Activated CD8-positive, alpha-beta memory T cell treated with anti-CD3 and anti-CD28 coated beads, Interleukin-2, amount 10 ng/mL, durations not matched to agents 7 days and 5 days (primary cell): ENCODE data around the gene LRFN4. TPM values are rescaled to one million over a fixed set of nuclear protein-coding genes. Genes with fewer than 3 reads are reported as not detected.
A peak's percentile ranks its signal among the peaks of the same experiment; 100 is the strongest.

ENCODE experiments used
- ATAC-seq: fragments of 150-1000 bp; cut with Tn5 transposase; one replicate; pipeline ENCODE4 v1.10.0; 2021; ENCODE audit warnings: moderate library complexity
- CTCF ChIA-PET: fragments of 350-600 bp; sonication (Branson Sonifier 250); formaldehyde crosslinking; loops from one replicate; lab custom pipeline; 2021; ENCODE audit warnings: antibody characterized with exemption; lab: Charles Lee
- DNase-seq: peaks from one replicate; pipeline ENCODE4 v3.0.0-alpha.2; 2020
- H3K27ac Mint-ChIP-seq: one replicate; pipeline ENCODE4 v1.8.0; 2021; ENCODE audit warnings: mild to moderate bottlenecking, mixed read lengths
- H3K27me3 Mint-ChIP-seq: one replicate; pipeline ENCODE4 v1.8.0; 2021; ENCODE audit warnings: mixed read lengths
- H3K36me3 Mint-ChIP-seq: one replicate; pipeline ENCODE4 v1.8.0; 2021; ENCODE audit warnings: mild to moderate bottlenecking, mixed read lengths
- H3K4me1 Mint-ChIP-seq: one replicate; pipeline ENCODE4 v1.8.0; 2021; ENCODE audit warnings: mixed read lengths
- H3K4me3 Mint-ChIP-seq: one replicate; pipeline ENCODE4 v1.8.0; 2021; ENCODE audit warnings: mild to moderate bottlenecking, moderate library complexity, mixed read lengths
- H3K9me3 Mint-ChIP-seq: one replicate; pipeline ENCODE4 v1.8.0; 2022; ENCODE audit warnings: low read depth, mixed read lengths
- total RNA-seq, 2 experiments: library from RNA; stranded (reverse); gene quantifications; one replicate each; pipeline ENCODE4 v1.2.3, GENCODE V29; 2021

Gene LRFN4
- total RNA-seq, 2 experiments from 2014 or later = 29.0 to 29.8 TPM

GRCh38 chr11:66855574-66856495 is 1.0 kb upstream of the LRFN4 start:
- ATAC-seq = peak; percentile 89
- CTCF ChIA-PET = interaction anchor here (0.6 to 2.9 kb wide), 7 partner anchors 10 to 178 kb away, joined by 3 to 9 read pairs (median 3); partner anchors contain the start of genes RBM4B and RCE1
- Mint-ChIP-seq H3K27me3 (no peaks in the 10 kb centered on the region), H3K9me3 (no peaks in the 10 kb centered on the region), H3K4me1 (peaks cover 18% of the 10 kb centered on the region), H3K4me3 (peak overlapping the region; percentile 82), H3K27ac (peak overlapping the region; percentile 82), H3K36me3 (no peaks in the 10 kb centered on the region)
- peak; percentile 94 for DNase-seq

DNA sequence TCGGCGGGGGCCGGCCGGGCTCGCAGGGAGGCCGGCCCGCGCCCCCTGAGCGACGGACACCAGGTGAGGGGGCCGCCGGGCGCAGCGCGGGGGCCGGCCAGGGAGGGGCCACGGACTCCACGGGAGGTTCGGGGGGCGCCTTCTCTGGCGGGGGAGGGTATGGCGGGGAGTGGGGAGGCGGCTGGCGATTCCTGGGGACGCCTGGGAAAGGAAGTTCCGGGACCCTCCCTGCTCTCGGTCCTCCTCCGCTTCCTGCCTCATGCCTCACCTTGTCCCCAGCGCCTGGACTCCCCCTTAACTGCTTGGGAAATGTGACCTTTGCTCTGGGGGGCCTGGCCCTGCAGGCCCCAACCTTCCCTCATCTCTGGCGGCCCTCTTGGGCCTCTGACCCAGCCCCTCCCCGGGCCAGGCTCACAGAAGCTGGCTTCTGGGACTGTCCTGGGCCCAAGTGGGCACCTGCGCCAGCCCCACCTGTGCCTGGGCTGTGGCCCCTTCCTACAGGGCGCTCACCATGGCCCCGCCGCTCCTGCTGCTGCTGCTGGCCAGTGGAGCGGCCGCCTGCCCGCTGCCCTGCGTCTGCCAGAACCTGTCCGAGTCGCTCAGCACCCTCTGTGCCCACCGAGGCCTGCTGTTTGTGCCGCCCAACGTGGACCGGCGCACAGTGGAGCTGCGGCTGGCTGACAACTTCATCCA is 516 bp downstream of the LRFN4 start:
- H3K27me3 Mint-ChIP-seq = no peaks in the 10 kb centered on the region
- no peaks in the 10 kb centered on the region for H3K9me3 Mint-ChIP-seq
- DNase-seq (no peak), ATAC-seq (no peak)
- peak overlapping the region; percentile 83 for H3K27ac Mint-ChIP-seq
- peak overlapping the region; percentile 75 for H3K4me3 Mint-ChIP-seq
- H3K4me1 Mint-ChIP-seq = peaks cover 10% of the 10 kb centered on the region
- H3K36me3 Mint-ChIP-seq = no peaks in the 10 kb centered on the region
- CTCF ChIA-PET = no interaction called here

GRCh38 chr11:66857927-66858185 is 992 bp downstream of the LRFN4 start:
- Mint-ChIP-seq H3K27ac (no peak overlapping the region), H3K4me1 (peaks cover 10% of the 10 kb centered on the region), H3K27me3 (no peaks in the 10 kb centered on the region), H3K9me3 (no peaks in the 10 kb centered on the region), H3K36me3 (no peaks in the 10 kb centered on the region), H3K4me3 (peak overlapping the region; percentile 75)
- CTCF ChIA-PET = no interaction called here
- no peak for DNase-seq
- no peak for ATAC-seq

DNA sequence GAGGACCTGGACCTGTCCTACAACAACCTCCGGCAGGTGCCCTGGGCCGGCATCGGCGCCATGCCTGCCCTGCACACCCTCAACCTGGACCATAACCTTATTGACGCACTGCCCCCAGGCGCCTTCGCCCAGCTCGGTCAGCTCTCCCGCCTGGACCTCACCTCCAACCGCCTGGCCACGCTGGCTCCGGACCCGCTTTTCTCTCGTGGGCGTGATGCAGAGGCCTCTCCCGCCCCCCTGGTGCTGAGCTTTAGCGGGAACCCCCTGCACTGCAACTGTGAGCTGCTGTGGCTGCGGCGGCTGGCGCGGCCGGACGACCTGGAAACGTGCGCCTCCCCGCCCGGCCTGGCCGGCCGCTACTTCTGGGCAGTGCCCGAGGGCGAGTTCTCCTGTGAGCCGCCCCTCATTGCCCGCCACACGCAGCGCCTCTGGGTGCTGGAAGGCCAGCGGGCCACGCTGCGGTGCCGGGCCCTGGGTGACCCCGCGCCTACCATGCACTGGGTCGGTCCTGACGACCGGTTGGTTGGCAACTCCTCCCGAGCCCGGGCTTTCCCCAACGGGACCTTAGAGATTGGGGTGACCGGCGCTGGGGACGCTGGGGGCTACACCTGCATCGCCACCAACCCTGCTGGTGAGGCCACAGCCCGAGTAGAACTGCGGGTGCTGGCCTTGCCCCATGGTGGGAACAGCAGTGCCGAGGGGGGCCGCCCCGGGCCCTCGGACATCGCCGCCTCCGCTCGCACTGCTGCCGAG is 1.5 kb downstream of the LRFN4 start:
- Mint-ChIP-seq H3K9me3 (no peaks in the 10 kb centered on the region), H3K27ac (no peak overlapping the region), H3K4me3 (peak overlapping the region; percentile 75), H3K4me1 (peaks cover 10% of the 10 kb centered on the region), H3K27me3 (no peaks in the 10 kb centered on the region), H3K36me3 (no peaks in the 10 kb centered on the region)
- DNase-seq = no peak
- CTCF ChIA-PET = no interaction called here
- ATAC-seq = no peak

GRCh38 chr11:66858939-66859685 is 2.2 kb downstream of the LRFN4 start:
- CTCF ChIA-PET = interaction anchor here (1.3 kb wide), 1 partner anchor 11 kb away, joined by 3 read pairs; no protein-coding TSS in a partner anchor
- H3K9me3 Mint-ChIP-seq = no peaks in the 10 kb centered on the region
- peaks cover 10% of the 10 kb centered on the region for H3K4me1 Mint-ChIP-seq
- no peaks in the 10 kb centered on the region for H3K36me3 Mint-ChIP-seq
- H3K4me3 Mint-ChIP-seq = no peak overlapping the region
- DNase-seq (no peak), ATAC-seq (no peak)
- H3K27ac Mint-ChIP-seq = no peak overlapping the region
- no peaks in the 10 kb centered on the region for H3K27me3 Mint-ChIP-seq

DNA sequence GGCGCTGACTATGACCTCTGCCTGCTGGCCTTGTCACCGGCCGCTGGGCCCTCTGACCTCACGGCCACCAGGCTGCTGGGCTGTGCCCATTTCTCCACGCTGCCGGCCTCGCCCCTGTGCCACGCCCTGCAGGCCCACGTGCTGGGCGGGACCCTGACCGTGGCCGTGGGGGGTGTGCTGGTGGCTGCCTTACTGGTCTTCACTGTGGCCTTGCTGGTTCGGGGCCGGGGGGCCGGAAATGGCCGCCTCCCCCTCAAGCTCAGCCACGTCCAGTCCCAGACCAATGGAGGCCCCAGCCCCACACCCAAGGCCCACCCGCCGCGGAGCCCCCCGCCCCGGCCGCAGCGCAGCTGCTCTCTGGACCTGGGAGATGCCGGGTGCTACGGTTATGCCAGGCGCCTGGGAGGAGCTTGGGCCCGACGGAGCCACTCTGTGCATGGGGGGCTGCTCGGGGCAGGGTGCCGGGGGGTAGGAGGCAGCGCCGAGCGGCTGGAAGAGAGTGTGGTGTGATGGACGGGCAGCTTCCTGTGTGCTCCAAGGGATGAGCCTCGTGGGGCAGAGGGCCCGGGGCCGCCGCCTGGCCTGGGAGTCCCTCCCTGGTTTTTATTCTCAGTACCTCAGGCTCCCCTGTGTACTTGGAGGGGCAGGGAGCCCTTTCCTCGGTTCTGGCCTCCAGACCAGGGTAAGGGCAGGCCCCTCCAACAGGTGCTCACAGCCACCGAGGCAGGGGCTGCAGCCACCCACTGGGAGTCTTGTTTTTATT is 3.0 kb downstream of the LRFN4 start:
- H3K27me3 Mint-ChIP-seq = no peaks in the 10 kb centered on the region
- ATAC-seq (no peak), DNase-seq (no peak)
- CTCF ChIA-PET = interaction anchor here (1.3 kb wide), 1 partner anchor 10 kb away, joined by 3 read pairs; no protein-coding TSS in a partner anchor
- H3K4me3 Mint-ChIP-seq = no peak overlapping the region
- no peak overlapping the region for H3K27ac Mint-ChIP-seq
- H3K9me3 Mint-ChIP-seq = no peaks in the 10 kb centered on the region
- H3K4me1 Mint-ChIP-seq = peaks cover 10% of the 10 kb centered on the region
- no peaks in the 10 kb centered on the region for H3K36me3 Mint-ChIP-seq

- H3K27me3 Mint-ChIP-seq = no peaks in the 10 kb centered on the region
- CTCF ChIA-PET = no interaction called here
Measured at GRCh38 chr11:66860449-66860831, 3.6 kb downstream of the LRFN4 start.

GRCh38 chr11:66861038-66861773 is 4.3 kb downstream of the LRFN4 start:
- H3K27ac Mint-ChIP-seq = no peak overlapping the region

More at GRCh38 chr11:66860449-66860831, 3.6 kb downstream of the LRFN4 start:
- Mint-ChIP-seq H3K36me3 (no peaks in the 10 kb centered on the region), H3K4me3 (no peak overlapping the region), H3K4me1 (peaks cover 10% of the 10 kb centered on the region), H3K9me3 (no peaks in the 10 kb centered on the region), H3K27ac (no peak overlapping the region)
- DNase-seq (no peak), ATAC-seq (no peak)

GRCh38 chr11:66861774-66862558 is 5.1 kb downstream of the LRFN4 start:
- CTCF ChIA-PET = no interaction called here
- Mint-ChIP-seq H3K9me3 (no peaks in the 10 kb centered on the region), H3K4me1 (peaks cover 5% of the 10 kb centered on the region), H3K27ac (no peak overlapping the region), H3K36me3 (no peaks in the 10 kb centered on the region), H3K27me3 (no peaks in the 10 kb centered on the region), H3K4me3 (no peak overlapping the region)
- DNase-seq (no peak), ATAC-seq (no peak)

More at GRCh38 chr11:66861038-66861773, 4.3 kb downstream of the LRFN4 start:
- H3K4me3 Mint-ChIP-seq = no peak overlapping the region
- ATAC-seq (no peak), DNase-seq (no peak)
- H3K36me3 Mint-ChIP-seq = no peaks in the 10 kb centered on the region
- no peaks in the 10 kb centered on the region for H3K27me3 Mint-ChIP-seq
- H3K9me3 Mint-ChIP-seq = no peaks in the 10 kb centered on the region
- CTCF ChIA-PET = no interaction called here
- peaks cover 5% of the 10 kb centered on the region for H3K4me1 Mint-ChIP-seq

DNA sequence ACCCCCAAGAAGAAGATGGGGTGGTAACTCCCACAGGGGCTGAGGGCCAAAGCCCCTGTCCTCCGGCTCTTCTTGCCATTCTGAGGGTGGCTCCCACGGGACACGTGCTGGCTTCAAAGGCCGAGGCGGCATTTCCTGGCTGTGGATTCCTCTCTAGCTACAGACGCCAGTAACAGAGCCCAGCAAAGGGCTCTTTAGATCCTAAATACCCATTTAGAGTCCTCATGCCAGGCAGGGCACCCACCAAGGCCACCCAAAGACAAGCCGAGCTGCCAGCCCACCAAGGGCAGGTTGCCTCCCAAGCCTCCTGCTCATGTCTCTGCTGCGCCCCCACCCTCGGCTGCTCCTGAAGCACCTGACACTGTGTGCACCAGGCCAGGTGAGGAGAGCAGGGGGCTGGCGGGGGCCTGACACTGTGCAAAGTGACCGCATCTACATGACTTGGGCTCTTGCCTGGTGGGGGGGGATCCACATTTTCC is 5.7 kb downstream of the LRFN4 start:
- H3K4me3 Mint-ChIP-seq = no peak overlapping the region
- H3K27ac Mint-ChIP-seq = no peak overlapping the region
- H3K9me3 Mint-ChIP-seq = no peaks in the 10 kb centered on the region
- ATAC-seq (no peak), DNase-seq (no peak)
- CTCF ChIA-PET = no interaction called here
- no peaks in the 10 kb centered on the region for H3K27me3 Mint-ChIP-seq
- no peaks in the 10 kb centered on the region for H3K36me3 Mint-ChIP-seq
- peaks cover 7% of the 10 kb centered on the region for H3K4me1 Mint-ChIP-seq

DNA sequence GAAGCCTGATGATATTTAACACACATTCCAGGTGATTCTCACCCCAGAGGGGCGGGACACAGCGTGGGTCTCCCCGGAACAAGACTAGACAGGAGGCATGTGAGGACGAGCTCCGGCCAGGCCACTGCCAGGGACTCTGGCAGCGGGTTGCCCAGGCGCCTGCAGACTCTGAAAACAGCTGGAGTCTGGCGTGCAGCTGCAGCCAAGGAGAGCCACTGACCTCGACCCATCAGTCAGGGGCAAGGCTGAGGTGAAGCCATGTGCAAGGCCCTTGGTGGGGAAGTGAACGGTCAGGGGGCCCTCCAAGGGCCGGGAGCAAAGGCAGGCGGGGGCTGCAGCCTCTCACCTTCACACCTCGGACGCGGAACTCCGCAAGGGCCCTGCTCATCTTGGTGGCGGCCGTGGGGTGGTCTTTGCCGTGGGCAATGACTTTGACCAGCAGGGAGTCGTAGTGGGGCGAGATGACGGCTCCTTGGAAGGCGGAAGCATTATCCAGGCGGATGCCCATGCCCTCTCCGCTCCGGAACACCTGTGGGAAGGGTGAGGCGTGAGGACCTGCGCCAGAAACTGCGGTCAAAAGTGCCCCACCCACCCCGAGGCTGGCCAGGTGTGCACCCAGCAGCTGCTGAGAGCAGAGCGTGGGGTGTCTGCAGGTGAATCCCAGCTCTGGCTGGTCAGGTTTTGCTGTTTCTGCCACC is 6.7 kb downstream of the LRFN4 start:
- Mint-ChIP-seq H3K4me3 (no peak overlapping the region), H3K9me3 (no peaks in the 10 kb centered on the region), H3K36me3 (no peaks in the 10 kb centered on the region), H3K4me1 (peaks cover 7% of the 10 kb centered on the region), H3K27ac (no peak overlapping the region), H3K27me3 (no peaks in the 10 kb centered on the region)
- ATAC-seq = no peak
- CTCF ChIA-PET = no interaction called here
- no peak for DNase-seq
